Activated naive CD8-positive, alpha-beta T cell treated with anti-CD3 and anti-CD28 coated beads for 36 hours (primary cell): Measurements from ENCODE around the gene ADAMTS6. TPM values are rescaled to one million over a fixed set of nuclear protein-coding genes. Genes with fewer than 3 reads are reported as not detected.
"Not testable (repeated sequence)": the region's sequence is repeated elsewhere in the genome, so short reads cannot be mapped to it uniquely, and the experiment has no call there.

ENCODE experiments used
- DNase-seq: peaks from one replicate; pipeline ENCODE4 v3.0.0; 2021
- H3K27ac Mint-ChIP-seq: one replicate; pipeline ENCODE4 v1.8.0; 2022; ENCODE audit warnings: mild to moderate bottlenecking, moderate library complexity, mixed read lengths
- H3K27me3 Mint-ChIP-seq: one replicate; pipeline ENCODE4 v1.8.0; 2022; ENCODE audit warnings: mild to moderate bottlenecking, mixed read lengths
- H3K36me3 Mint-ChIP-seq: one replicate; pipeline ENCODE4 v1.8.0; 2021; ENCODE audit warnings: mild to moderate bottlenecking, mixed read lengths
- H3K4me1 Mint-ChIP-seq: one replicate; pipeline ENCODE4 v1.8.0; 2021; ENCODE audit warnings: mixed read lengths
- H3K4me3 Mint-ChIP-seq: one replicate; pipeline ENCODE4 v1.8.0; 2022; ENCODE audit warnings: mild to moderate bottlenecking, moderate library complexity, mixed read lengths
- H3K9me3 Mint-ChIP-seq: one replicate; pipeline ENCODE4 v1.8.0; 2022; ENCODE audit warnings: mixed read lengths
- total RNA-seq, 2 experiments: library from RNA; stranded (reverse); gene quantifications; one replicate each; pipeline ENCODE4 v1.2.3, GENCODE V29; 2021

Gene ADAMTS6
- total RNA-seq, 2 experiments from 2014 or later: 1.5 to 1.6 TPM

DNA sequence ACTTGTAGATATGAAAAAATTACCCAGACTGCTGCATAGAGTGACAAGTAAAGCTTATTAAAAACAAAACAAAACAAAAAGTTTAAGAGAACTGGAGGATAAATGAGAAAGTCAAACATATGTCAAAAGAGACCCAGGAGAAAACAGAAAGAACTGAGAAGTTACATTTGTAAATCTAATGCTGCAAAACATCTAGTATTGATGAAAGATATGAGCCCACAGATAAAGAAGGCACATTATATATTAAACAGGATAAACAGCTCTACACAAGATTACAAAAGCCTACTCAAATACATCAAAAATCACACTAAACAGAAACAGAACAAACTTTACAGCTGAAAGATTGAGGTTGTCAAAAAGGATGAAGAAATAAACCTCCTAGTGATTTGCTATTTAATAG is 55.1 kb downstream of the ADAMTS6 start:
- no peaks in the 10 kb centered on the region for H3K27me3 Mint-ChIP-seq
- H3K36me3 Mint-ChIP-seq: peaks cover 5% of the 10 kb centered on the region
- H3K4me1 Mint-ChIP-seq: no peaks in the 10 kb centered on the region
- H3K9me3 Mint-ChIP-seq: peaks cover 5% of the 10 kb centered on the region
- H3K27ac Mint-ChIP-seq: no peak overlapping the region
- no peak for DNase-seq
- H3K4me3 Mint-ChIP-seq: no peak overlapping the region

DNA sequence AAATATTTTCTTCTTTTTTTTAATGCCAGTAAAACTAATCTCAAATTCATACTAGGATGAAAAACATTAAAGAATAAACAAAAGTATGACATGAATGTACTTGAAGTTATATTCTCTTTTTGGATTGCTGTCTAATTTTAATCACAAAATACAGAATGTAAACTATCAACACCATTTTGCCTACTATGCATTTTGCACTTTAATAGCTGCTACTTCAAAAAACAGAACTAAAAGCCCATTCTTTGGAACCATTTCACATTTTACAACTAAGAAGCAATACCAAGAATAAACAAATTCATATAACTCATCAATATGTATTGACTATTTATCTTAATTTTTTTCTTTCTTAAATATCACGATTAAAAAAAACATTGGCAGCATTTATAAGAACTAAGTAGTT is 58.1 kb downstream of the ADAMTS6 start:
- DNase-seq: no peak
- Mint-ChIP-seq H3K4me1 (no peaks in the 10 kb centered on the region), H3K9me3 (peaks cover 22% of the 10 kb centered on the region), H3K36me3 (peaks cover 27% of the 10 kb centered on the region), H3K27ac (no peak overlapping the region), H3K27me3 (no peaks in the 10 kb centered on the region), H3K4me3 (no peak overlapping the region)

DNA sequence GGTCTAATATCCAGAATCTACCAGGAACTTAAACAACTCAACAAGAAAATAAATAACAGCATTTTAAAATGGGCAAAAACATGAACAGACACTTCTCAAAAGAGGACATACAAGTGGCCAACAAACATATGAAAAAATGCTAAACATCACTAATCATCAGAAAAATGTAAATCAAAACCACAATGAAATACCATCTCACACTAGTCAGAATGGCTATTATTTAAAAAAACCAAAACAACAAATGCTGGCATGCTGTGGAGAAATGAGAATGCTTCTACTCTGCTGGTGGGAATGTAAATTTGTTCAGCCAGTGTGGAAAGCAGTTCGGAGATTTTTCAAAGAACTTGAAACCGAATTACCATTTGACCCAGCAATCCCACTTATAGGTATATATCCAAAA is 63.1 kb downstream of the ADAMTS6 start:
- Mint-ChIP-seq H3K27me3 (no peaks in the 10 kb centered on the region), H3K27ac (no peak overlapping the region), H3K4me3 (no peak overlapping the region), H3K4me1 (no peaks in the 10 kb centered on the region), H3K9me3 (peaks cover 30% of the 10 kb centered on the region), H3K36me3 (peaks cover 34% of the 10 kb centered on the region)
- no peak for DNase-seq

DNA sequence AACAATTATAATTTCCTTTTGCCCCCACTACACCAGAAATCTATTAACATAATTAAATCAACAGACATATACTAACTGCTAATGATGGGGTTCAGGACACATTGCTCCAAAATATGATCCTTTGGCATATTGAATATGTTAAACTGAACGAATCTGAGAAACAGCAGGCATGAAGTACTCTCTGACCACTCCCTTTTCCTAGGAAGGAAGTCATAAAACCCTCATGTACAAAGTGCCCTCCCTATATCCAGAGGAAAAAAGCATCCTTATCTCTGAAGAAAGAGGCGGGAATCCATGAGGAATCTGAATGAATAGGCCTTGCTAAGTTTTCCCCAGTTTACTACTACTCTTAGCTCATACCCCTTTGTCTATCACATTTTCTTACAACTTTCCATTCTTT is 67.9 kb downstream of the ADAMTS6 start:
- Mint-ChIP-seq H3K36me3 (peaks cover 21% of the 10 kb centered on the region), H3K27me3 (no peaks in the 10 kb centered on the region), H3K27ac (no peak overlapping the region), H3K4me3 (no peak overlapping the region), H3K4me1 (no peaks in the 10 kb centered on the region), H3K9me3 (peaks cover 10% of the 10 kb centered on the region)
- DNase-seq: no peak

DNA sequence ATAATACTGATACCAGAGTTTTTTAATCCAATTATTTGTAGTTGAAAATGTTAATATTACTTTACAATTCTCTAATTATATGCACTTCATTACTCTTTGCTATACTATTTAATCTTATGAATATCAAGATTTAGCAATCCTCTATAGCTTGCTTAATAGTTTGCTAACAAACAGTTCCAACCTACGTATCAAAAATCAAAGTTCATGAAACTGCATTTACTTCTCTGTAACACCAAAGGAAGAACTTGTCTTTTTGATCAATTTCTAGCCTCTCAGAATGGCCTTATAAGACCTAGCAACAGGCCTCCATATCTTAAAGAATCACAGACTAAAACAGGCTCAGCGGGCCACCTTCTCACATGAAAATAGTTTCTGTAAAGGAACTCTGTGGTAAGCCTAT is 68.9 kb downstream of the ADAMTS6 start:
- H3K4me3 Mint-ChIP-seq: no peak overlapping the region
- DNase-seq: no peak
- H3K9me3 Mint-ChIP-seq: peaks cover 8% of the 10 kb centered on the region
- H3K4me1 Mint-ChIP-seq: no peaks in the 10 kb centered on the region
- H3K36me3 Mint-ChIP-seq: peaks cover 23% of the 10 kb centered on the region
- no peaks in the 10 kb centered on the region for H3K27me3 Mint-ChIP-seq
- no peak overlapping the region for H3K27ac Mint-ChIP-seq

DNA sequence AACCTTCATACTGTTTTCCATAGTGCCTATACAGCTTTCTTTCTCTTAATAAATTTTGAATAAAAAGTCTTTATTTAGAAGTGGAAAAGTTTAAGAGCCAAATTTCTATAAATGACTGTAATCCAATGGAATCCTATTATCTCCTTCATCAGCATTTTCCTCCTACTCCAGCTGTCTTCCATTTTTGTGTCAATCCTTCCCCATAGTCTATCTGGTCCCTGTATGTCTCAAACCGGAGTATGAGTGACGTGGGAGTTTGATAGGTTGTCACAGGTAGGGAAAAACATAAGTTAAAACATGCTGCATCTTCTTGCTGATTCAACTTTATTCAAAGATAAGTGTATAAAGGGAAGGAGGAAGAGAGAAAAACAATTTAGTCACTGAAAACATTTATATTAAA is 70.4 kb downstream of the ADAMTS6 start:
- Mint-ChIP-seq H3K4me3 (no peak overlapping the region), H3K4me1 (no peaks in the 10 kb centered on the region), H3K36me3 (peaks cover 24% of the 10 kb centered on the region), H3K27me3 (no peaks in the 10 kb centered on the region), H3K27ac (no peak overlapping the region), H3K9me3 (peaks cover 2% of the 10 kb centered on the region)
- DNase-seq: no peak

DNA sequence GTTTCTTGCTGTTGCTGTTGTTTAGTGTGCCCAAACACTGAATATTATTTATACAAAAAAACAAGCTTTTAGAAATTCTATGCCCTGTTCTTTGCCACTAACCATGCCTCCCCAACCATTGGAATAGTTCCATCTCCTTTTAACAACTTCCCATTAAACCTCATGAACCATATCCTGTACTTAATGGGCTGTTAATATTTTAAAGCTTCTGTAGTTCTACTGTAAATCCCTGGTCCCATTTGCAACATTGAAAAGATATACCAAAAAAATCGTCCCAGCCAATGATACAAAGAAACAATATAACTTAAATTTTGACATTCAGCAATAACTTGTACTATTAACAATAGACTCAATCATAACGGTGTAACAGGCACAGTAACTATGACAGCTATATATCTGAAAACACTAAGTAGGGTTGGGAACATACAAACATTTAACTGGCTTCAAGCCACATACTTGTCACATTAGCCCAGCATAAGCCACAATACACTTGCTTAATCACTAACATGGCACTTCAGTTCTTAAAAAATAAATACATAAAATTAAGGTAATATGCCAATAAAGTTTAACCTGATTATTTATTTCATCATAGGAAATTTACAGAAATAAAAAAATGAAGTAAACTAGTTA is 86.1 kb downstream of the ADAMTS6 start:
- Mint-ChIP-seq H3K9me3 (no peaks in the 10 kb centered on the region), H3K4me3 (no peak overlapping the region), H3K36me3 (no peaks in the 10 kb centered on the region), H3K4me1 (no peaks in the 10 kb centered on the region), H3K27ac (no peak overlapping the region), H3K27me3 (no peaks in the 10 kb centered on the region)
- DNase-seq: no peak

DNA sequence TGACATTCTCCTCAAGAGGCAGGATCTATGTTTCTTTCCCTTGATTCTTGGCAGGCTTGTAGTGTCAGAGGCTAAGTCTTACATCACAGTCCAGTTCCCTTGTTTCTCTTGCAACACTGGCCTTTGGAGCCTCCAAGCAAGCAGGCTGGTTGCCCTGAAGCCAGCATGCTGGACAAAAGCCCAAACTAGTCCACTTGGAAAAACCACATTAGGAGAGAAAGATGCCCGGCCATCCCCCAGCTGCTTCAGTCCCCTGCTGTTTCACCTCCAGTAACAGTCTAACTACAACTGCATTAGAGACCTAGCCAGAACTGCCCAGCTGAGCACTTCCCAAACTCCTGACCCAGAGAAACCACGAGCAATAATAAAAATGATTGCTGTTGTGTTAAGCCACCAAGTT is 87.6 kb downstream of the ADAMTS6 start:
- H3K27ac Mint-ChIP-seq: no peak overlapping the region
- no peaks in the 10 kb centered on the region for H3K4me1 Mint-ChIP-seq
- DNase-seq: no peak
- no peaks in the 10 kb centered on the region for H3K27me3 Mint-ChIP-seq
- no peak overlapping the region for H3K4me3 Mint-ChIP-seq
- H3K9me3 Mint-ChIP-seq: no peaks in the 10 kb centered on the region
- no peaks in the 10 kb centered on the region for H3K36me3 Mint-ChIP-seq

DNA sequence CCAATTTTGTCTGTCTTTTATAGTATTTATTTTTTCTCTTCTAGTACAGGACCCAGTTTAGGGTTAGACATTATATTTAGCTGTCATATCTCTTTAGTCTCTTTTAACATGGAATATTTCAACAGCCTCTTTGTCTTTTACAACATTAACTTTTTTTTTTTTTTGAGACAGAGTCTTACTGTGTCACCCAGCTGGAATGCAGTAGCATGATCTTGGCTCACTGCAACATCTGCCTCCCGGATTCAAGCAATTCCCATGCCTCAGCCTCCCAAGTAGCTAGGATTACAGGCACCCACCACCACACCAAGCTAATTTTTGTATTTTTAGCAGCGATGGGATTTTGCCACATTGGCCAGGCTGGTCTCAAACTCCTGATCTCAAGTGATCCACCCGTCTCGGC is 90.1 kb downstream of the ADAMTS6 start:
- H3K27ac Mint-ChIP-seq: no peak overlapping the region
- no peaks in the 10 kb centered on the region for H3K9me3 Mint-ChIP-seq
- H3K27me3 Mint-ChIP-seq: no peaks in the 10 kb centered on the region
- H3K4me3 Mint-ChIP-seq: no peak overlapping the region
- no peak for DNase-seq
- H3K4me1 Mint-ChIP-seq: no peaks in the 10 kb centered on the region
- no peaks in the 10 kb centered on the region for H3K36me3 Mint-ChIP-seq

DNA sequence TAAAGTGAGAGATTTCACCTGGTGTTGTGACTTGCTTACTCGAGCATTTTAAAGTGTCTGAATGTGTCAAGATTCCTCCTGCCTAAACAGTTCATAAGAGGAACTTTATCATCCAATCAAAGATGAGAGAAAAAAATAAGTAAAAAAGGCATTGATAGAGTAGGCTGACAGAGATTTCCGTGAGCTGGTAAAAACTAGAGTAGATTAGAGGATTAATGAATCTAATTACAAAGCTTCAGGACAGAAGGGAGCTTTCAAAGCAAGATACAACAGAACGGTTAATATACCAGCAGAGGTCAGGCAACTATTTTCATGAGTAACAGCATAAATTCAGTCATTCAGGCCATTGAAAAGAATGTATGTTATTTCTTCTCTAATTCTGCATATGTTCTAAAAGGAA is 91.5 kb downstream of the ADAMTS6 start:
- Mint-ChIP-seq H3K9me3 (no peaks in the 10 kb centered on the region), H3K27ac (no peak overlapping the region), H3K36me3 (no peaks in the 10 kb centered on the region), H3K4me1 (no peaks in the 10 kb centered on the region), H3K27me3 (no peaks in the 10 kb centered on the region), H3K4me3 (no peak overlapping the region)
- DNase-seq: no peak

DNA sequence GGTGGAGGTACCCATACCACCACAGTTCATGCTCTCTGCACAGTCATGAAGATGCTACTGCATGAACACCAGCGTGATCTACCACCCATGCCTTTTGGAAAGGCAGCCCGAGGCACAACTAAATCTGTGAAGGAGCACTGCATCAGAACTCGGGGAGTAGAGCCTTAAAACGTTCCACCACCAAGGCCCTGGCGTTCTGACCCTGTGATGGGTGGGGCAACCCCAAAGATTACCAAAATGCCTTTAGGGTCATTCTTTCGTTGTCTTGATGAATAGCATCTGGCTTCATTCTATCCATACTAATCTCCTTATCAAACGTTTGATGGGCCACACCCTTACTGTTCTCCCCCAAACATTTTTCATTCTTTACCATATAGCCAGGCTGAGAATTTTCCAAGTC is 97.9 kb downstream of the ADAMTS6 start:
- no peak overlapping the region for H3K4me3 Mint-ChIP-seq
- H3K9me3 Mint-ChIP-seq: no peaks in the 10 kb centered on the region
- no peak for DNase-seq
- H3K36me3 Mint-ChIP-seq: no peaks in the 10 kb centered on the region
- H3K4me1 Mint-ChIP-seq: no peaks in the 10 kb centered on the region
- H3K27me3 Mint-ChIP-seq: no peaks in the 10 kb centered on the region
- H3K27ac Mint-ChIP-seq: no peak overlapping the region

DNA sequence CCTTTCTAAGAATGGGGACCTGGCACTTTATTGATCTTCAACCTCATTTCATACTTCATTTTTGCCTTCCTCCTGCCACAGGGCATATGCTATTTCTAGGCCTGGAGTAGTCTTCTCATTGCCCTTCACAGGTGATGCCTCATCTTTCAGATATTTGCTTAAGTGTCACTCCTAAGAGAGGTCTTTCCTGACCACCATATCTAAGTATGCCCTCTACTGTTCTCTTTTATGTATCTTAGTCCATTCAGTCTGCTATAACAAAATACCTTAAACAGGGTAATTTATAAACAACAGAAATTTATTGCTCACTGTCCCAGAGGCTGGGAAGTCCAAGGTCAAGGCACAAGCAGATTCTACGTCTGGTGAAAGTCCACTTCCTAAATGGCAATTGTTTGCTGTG is 99.1 kb downstream of the ADAMTS6 start:
- H3K4me1 Mint-ChIP-seq: no peaks in the 10 kb centered on the region
- no peaks in the 10 kb centered on the region for H3K9me3 Mint-ChIP-seq
- DNase-seq: no peak
- no peak overlapping the region for H3K4me3 Mint-ChIP-seq
- H3K36me3 Mint-ChIP-seq: no peaks in the 10 kb centered on the region
- no peak overlapping the region for H3K27ac Mint-ChIP-seq
- no peaks in the 10 kb centered on the region for H3K27me3 Mint-ChIP-seq

DNA sequence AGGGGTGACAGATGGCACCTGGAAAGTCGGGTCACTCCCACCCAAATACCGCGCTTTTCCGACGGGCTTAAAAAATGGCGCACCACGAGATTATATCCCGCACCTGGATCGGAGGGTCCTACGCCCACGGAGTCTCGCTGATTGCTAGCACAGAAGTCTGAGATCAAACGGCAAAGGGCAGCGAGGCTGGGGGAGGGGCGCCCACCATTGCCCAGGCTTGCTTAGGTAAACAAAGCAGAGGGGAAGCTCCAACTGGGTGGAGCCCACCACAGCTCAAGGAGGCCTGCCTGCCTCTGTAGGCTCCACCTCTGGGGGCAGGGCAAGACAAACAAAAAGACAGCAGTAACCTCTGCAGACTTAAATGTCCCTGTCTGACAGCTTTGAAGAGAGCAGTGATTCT is 111.2 kb downstream of the ADAMTS6 start:
- not testable (repeated sequence) for H3K4me3 Mint-ChIP-seq, H3K4me1 Mint-ChIP-seq, H3K27me3 Mint-ChIP-seq, H3K9me3 Mint-ChIP-seq, H3K36me3 Mint-ChIP-seq, H3K27ac Mint-ChIP-seq, DNase-seq

DNA sequence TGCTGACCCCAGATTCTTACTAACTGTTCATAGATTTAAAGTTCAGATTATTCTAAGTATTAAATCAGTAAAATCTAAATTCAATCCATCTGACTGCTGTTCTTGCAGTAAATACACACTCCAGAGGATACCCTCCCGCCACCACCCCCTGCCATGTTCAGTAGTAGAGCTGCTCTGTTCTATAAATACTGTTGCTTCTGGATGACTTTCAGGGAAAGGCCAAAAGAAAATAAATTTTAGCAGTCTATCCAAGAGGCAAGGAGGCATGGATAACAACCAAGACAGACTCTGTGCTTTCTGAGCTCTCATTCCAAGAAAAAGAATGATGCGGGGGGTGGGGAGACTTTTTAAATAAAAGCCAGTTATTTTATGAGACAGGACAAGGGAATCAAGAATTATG is 115.1 kb downstream of the ADAMTS6 start:
- Mint-ChIP-seq H3K36me3 (no peaks in the 10 kb centered on the region), H3K27me3 (no peaks in the 10 kb centered on the region), H3K9me3 (no peaks in the 10 kb centered on the region), H3K27ac (no peak overlapping the region), H3K4me1 (no peaks in the 10 kb centered on the region), H3K4me3 (no peak overlapping the region)
- no peak for DNase-seq

DNA sequence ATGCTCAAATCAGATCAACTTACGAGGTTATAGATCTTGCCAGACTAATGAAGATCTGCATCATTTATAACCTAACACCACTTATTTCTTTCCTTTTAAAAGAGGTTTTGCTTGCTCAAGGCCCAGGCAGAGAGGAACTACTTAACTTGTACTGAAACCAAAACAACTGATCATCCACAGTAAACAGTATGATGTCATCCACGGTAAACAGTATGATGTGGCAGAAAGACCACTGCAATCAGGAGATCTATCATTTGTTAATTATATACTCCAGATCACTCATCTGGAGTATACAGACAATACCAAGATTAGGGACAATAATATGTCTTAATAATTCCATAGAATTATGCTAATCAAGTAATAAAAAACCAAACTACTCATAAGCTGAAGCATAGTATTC is 116.8 kb downstream of the ADAMTS6 start:
- Mint-ChIP-seq H3K9me3 (no peaks in the 10 kb centered on the region), H3K27me3 (no peaks in the 10 kb centered on the region), H3K4me3 (no peak overlapping the region), H3K36me3 (no peaks in the 10 kb centered on the region), H3K27ac (no peak overlapping the region), H3K4me1 (no peaks in the 10 kb centered on the region)
- no peak for DNase-seq

DNA sequence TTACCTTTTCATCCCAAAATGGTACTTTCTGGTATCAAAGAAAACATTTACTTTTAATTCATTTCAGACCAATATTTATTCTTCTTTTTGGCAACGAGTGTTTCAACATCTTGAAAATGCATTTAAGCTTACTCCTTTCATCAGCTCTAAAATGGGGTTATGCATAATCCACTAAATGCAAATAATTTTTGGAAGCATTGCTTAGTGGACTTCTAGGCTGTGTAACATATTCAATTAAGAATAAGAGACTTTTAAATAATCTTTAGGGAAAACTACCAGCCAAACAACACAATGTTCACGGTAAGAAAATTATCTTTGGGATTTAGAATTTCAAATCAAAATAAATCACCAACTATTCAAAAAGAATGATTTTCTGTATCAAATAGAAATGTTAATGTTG is 118.2 kb downstream of the ADAMTS6 start:
- H3K9me3 Mint-ChIP-seq: no peaks in the 10 kb centered on the region
- no peak for DNase-seq
- no peak overlapping the region for H3K27ac Mint-ChIP-seq
- H3K4me3 Mint-ChIP-seq: no peak overlapping the region
- H3K27me3 Mint-ChIP-seq: no peaks in the 10 kb centered on the region
- no peaks in the 10 kb centered on the region for H3K4me1 Mint-ChIP-seq
- H3K36me3 Mint-ChIP-seq: no peaks in the 10 kb centered on the region

DNA sequence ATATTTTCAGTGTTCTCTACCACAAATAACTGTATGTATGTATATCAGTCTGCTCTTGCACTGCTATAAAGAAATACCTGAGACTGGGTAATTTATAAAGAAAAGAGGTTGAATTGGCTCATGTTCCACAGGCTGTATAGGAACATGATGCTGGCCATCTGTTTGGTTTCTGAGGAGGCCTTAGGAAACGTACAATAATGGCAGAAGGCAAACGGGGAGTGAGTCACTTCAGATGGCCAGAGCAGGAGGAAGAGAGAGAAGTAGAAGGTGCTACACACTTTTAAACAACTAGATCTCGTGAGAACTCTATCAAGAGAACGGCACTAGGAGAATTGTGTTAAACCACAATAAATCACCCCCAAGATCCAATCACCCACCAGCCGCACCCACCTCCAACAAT is 121.7 kb downstream of the ADAMTS6 start:
- Mint-ChIP-seq H3K9me3 (no peaks in the 10 kb centered on the region), H3K27me3 (no peaks in the 10 kb centered on the region), H3K4me3 (no peak overlapping the region), H3K4me1 (no peaks in the 10 kb centered on the region), H3K36me3 (no peaks in the 10 kb centered on the region), H3K27ac (no peak overlapping the region)
- no peak for DNase-seq
